Measurements from ENCODE around the gene GINS3.

DNA sequence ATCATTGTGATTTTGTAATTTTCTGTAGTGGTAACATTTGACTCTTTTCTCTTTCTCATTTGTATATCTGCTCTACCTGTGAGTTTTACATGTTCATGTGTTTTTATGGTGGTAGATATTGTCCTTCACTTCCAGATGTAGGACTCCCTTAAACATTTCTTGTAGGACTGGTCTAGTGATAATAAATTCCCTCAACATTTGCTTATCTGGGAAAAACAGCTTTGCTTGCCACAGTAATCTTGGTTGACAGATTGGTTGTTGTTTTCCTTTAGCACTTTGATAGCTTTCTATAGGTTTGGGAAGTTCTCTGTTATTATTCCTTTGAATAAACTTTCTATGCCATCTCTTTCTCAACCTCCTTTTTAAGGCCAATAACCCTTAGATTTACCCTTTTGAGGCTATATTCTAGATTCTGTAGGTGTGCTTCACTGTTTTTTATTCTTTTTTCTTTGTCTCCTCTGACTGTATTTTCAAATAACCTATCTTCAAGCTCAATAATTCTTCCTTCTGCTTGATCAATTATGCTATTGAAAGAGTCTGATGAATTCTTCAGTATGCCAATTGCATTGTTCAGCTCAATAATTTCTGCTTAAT, 32.1 kb upstream of the GINS3 start:
- TF ChIP-seq POLR2AphosphoS5 (IDR thresholded peaks at IDR 0.05) = no peak
- TF ChIP-seq, protein P1, sequence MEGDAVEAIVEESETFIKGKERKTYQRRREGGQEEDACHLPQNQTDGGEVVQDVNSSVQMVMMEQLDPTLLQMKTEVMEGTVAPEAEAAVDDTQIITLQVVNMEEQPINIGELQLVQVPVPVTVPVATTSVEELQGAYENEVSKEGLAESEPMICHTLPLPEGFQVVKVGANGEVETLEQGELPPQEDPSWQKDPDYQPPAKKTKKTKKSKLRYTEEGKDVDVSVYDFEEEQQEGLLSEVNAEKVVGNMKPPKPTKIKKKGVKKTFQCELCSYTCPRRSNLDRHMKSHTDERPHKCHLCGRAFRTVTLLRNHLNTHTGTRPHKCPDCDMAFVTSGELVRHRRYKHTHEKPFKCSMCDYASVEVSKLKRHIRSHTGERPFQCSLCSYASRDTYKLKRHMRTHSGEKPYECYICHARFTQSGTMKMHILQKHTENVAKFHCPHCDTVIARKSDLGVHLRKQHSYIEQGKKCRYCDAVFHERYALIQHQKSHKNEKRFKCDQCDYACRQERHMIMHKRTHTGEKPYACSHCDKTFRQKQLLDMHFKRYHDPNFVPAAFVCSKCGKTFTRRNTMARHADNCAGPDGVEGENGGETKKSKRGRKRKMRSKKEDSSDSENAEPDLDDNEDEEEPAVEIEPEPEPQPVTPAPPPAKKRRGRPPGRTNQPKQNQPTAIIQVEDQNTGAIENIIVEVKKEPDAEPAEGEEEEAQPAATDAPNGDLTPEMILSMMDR (IDR thresholded peaks at IDR 0.05) = no peak
- no peak for TF ChIP-seq POLR2A (IDR thresholded peaks at IDR 0.05)
